Measurements from ENCODE around the gene HBE1. TPM values are rescaled to one million over a fixed set of nuclear protein-coding genes. Genes with fewer than 3 reads are reported as not detected.

Gene HBE1
- total and polyA plus RNA-seq, 2 of the 4 experiments (the other 2 are of a cell fraction) = 3.2 to 12.7 TPM

GRCh38 chr11:5291207-5291838, 21.6 kb upstream of the HBE1 start:
- Histone ChIP-seq H4K20me1 (ENCODE audit: insufficient read depth, low read length) (no peaks in the 10 kb centered on the region), H3K56ac (ENCODE audit: extremely low read depth, insufficient read depth, low read length) (no peak overlapping the region), H3K23ac (ENCODE audit: low read depth, low read length) (no peak overlapping the region), H3K4ac (ENCODE audit: low read depth, low read length) (peak overlapping the region; percentile 47), H2BK20ac (ENCODE audit: low read depth, low read length) (peak overlapping the region; percentile 98), H3K79me1 (ENCODE audit: low read depth in 1 of 2, low read length in 2 of 2) (no peaks in the 10 kb centered on the region), H2BK15ac (ENCODE audit: low read depth, low read length) (peak overlapping the region; percentile 69; the same call in 1 of the 3 replicates), H3K4me3 (ENCODE audit: insufficient read depth, low read depth, low read length) (no peak overlapping the region), H3K9me3 (ENCODE audit: control insufficient read depth, insufficient read depth, low read length) (no peaks in the 10 kb centered on the region), H2BK120ac (ENCODE audit: low read depth, low read length) (peak overlapping the region; percentile 97), H2BK5ac (ENCODE audit: low read depth, low read length, poor library complexity, severe bottlenecking) (peak overlapping the region; percentile 99), H3K4me1 (ENCODE audit: control insufficient read depth, insufficient read depth, low read length) (peaks cover 10% of the 10 kb centered on the region; the same call in 1 of the 2 replicates), H4K91ac (ENCODE audit: insufficient read depth, low read depth, low read length) (peak overlapping the region; percentile 92), H2AK9ac (replicated peaks; ENCODE audit: low read depth, low read length, poor library complexity) (no peak overlapping the region), H3K4me2 (ENCODE audit: low read depth, low read length) (no peak overlapping the region), H4K5ac (ENCODE audit: low read depth, low read length) (peak overlapping the region; percentile 42; the same call in 1 of the 2 replicates), H3K9me1 (ENCODE audit: insufficient read depth, low read length) (no peaks in the 10 kb centered on the region; the same call in 1 of the 2 replicates), H4K8ac (ENCODE audit: low read depth in 2 of 2, low read length in 2 of 2) (peak overlapping the region; percentile 30 to 94; a peak in 3 of 4 replicates), H3K27me3 (ENCODE audit: control insufficient read depth, insufficient read depth, low read length) (no peaks in the 10 kb centered on the region), H2AFZ (replicated peaks; ENCODE audit: low read length, poor library complexity) (no peak overlapping the region), H3K14ac (replicated peaks; ENCODE audit: low read depth, low read length) (peak overlapping the region; percentile 86; the same call in 1 of the 2 replicates), H3K27ac (ENCODE audit: insufficient read depth, low read length) (no peak overlapping the region), H2AK5ac (ENCODE audit: low read depth, low read length) (peak overlapping the region; percentile 86), H3K36me3 (ENCODE audit: control insufficient read depth, insufficient read depth, low read length) (no peaks in the 10 kb centered on the region), H3K18ac (ENCODE audit: low read depth, low read length) (peak overlapping the region; percentile 76; the same call in 1 of the 2 replicates), H3K9ac (ENCODE audit: low read depth, low read length) (peak overlapping the region; percentile 28; the same call in 1 of the 2 replicates)
- dilution Hi-C loops (cut with HindIII; ENCODE audit: low sequenced_read_pairs, unreplicated experiment) (no loop called here), intact Hi-C loops (cut with micrococcal nuclease) (loop anchor here (1.0 to 2.0 kb wide), 2 partner anchors 77 to 87 kb away; no protein-coding TSS in a partner anchor), in situ Hi-C loops (cut with MboI; ENCODE audit: low sequenced_read_pairs) (no loop called here)
- whole genome bisulfite sequencing, 2 experiments (ENCODE audit: extremely low coverage in 2 of 2, insufficient read length in 1 of 2) = no CpG with 5 or more reads among the region's 1 CpG
- POLR2A ChIA-PET (ENCODE audit: unreplicated experiment) = no interaction called here
- ATAC-seq (ENCODE audit: low read depth) (peak; percentile 36; the same call in 1 of the 2 replicates), DNase-seq (peak; percentile 68)
- BruUV-seq (replicated peaks) = no TSS peak
- CTCF ChIA-PET = interaction anchor here (0.6 to 2.1 kb wide), 6 partner anchors 9 to 89 kb away, joined by 3 to 5 read pairs (median 3); no protein-coding TSS in a partner anchor
- TF ChIP-seq RAD21 (IDR thresholded peaks at IDR 0.05; ENCODE audit: low read length) (peak; percentile 74), BHLHE40 (IDR thresholded peaks at IDR 0.05; ENCODE audit: low read depth, low read length) (no peak), MAZ (IDR thresholded peaks at IDR 0.05; ENCODE audit: borderline replicate concordance, low read depth, low read length) (no peak), RCOR1 (IDR thresholded peaks at IDR 0.05; ENCODE audit: insufficient replicate concordance, low read length) (no peak), RFX5 (IDR thresholded peaks at IDR 0.05; ENCODE audit: low read depth, low read length) (no peak), CTCF (conservative IDR thresholded peaks at IDR 0.05; ENCODE audit: low read depth, low read length) (peak; percentile 63), MXI1 (IDR thresholded peaks at IDR 0.05; ENCODE audit: borderline replicate concordance, low read depth, low read length) (no peak), MAFK (IDR thresholded peaks at IDR 0.05; ENCODE audit: low read depth, low read length) (no peak), FOS (IDR thresholded peaks at IDR 0.05; ENCODE audit: low read depth, low read length) (no peak), USF2 (IDR thresholded peaks at IDR 0.05; ENCODE audit: low read depth, low read length) (no peak), CHD1 (IDR thresholded peaks at IDR 0.05; ENCODE audit: low read depth, low read length) (no peak), NFE2L2 (IDR thresholded peaks at IDR 0.05; ENCODE audit: low read depth, low read length) (no peak), POLR2A (IDR thresholded peaks at IDR 0.05; ENCODE audit: low read depth, low read length) (no peak), CEBPB (IDR thresholded peaks at IDR 0.05; ENCODE audit: low read depth, low read length) (no peak), SMC3 (IDR thresholded peaks at IDR 0.05; ENCODE audit: low read depth, low read length) (peak; percentile 61)
